K562 (cell line): Measurements from ENCODE around the gene CTIF. TPM values are rescaled to one million over a fixed set of nuclear protein-coding genes. Genes with fewer than 3 reads are reported as not detected.

Source experiments
- ATAC-seq: fragments of 200-7000 bp; cut with Tn5 transposase; 3 replicates; pipeline ENCODE4 v1.9.1; 2020; ENCODE audit warnings: moderate library complexity
- BruUV-seq: library from RNA; stranded (reverse); fragments of 400-500 nt; replicated peaks from 2 replicates; lab custom pipeline; 2021; lab: Mats Ljungman, UMichigan
- CTCF ChIA-PET: fragments of 300-600 bp; formaldehyde crosslinking; extraction: SDS; loops from one replicate; lab custom pipeline; 2021; ENCODE audit warnings: low intra/inter-chr PET ratio; lab: Yijun Ruan, JAX
- POLR2A ChIA-PET: fragments of 300-600, 350-650 bp; sonication (Branson Sonifier 250); formaldehyde crosslinking; extraction: SDS; loops from one replicate; lab custom pipeline; 2021; ENCODE audit warnings: antibody characterized with exemption, inconsistent platforms; lab: Yijun Ruan, JAX
- DNase-seq, 4 experiments: peaks; one replicate each; pipeline versions ENCODE4 v3.0.0 to v3.0.0-alpha.2; 2011 to 2018; ENCODE audit warnings: low spot score in 3 of 4, mixed read lengths in 3 of 4; ENCODE audit errors: extremely low read depth in 1 of 4
- FAIRE-seq: peaks from 2 replicates; lab custom pipeline; 2011; peaks lifted over from hg19 to GRCh38; lab: Jason Lieb, UNC
- H2AFZ ChIP-seq: 2 replicates; pipeline ENCODE4 v1.6.0; 2011; ENCODE audit warnings: low read depth, low read length, control low read depth, inconsistent platforms
- H3K27ac ChIP-seq: fragments of 200-600 bp; 3 replicates; pipeline ENCODE4 v1.8.0; 2011; ENCODE audit warnings: low read depth, mild to moderate bottlenecking, control low read depth, inconsistent platforms, low read length, moderate library complexity, mixed read lengths; ENCODE audit errors: extremely low read depth
- H3K27me3 ChIP-seq, 2 experiments: fragments of 300-600 bp in 1 of 2; 2 replicates in 1 of 2; 3 replicates in 1 of 2; pipeline versions ENCODE4 v1.6.0 to v1.8.0; 2011; ENCODE audit warnings: inconsistent platforms in 2 of 2, low read length in 2 of 2, mild to moderate bottlenecking in 1 of 2, mixed read lengths in 1 of 2, moderate library complexity in 1 of 2; ENCODE audit not compliant: control insufficient read depth in 2 of 2, insufficient read depth in 2 of 2
- H3K36me3 ChIP-seq: fragments of 300-600 bp; 3 replicates; pipeline ENCODE4 v1.8.0; 2011; ENCODE audit warnings: mild to moderate bottlenecking, low read length, inconsistent platforms; ENCODE audit not compliant: control insufficient read depth, insufficient read depth
- H3K4me1 ChIP-seq, 2 experiments: fragments of 200-600 bp in 1 of 2; replicated peaks in 1 of 2; 2 replicates in 1 of 2; 3 replicates in 1 of 2; pipeline versions ENCODE4 v1.5.1 to v1.8.0; 2011; ENCODE audit warnings: inconsistent platforms in 2 of 2, low read length in 2 of 2, mild to moderate bottlenecking in 1 of 2, mixed read lengths in 1 of 2, moderate library complexity in 1 of 2; ENCODE audit not compliant: control insufficient read depth in 2 of 2, insufficient read depth in 2 of 2
- H3K4me2 ChIP-seq: 2 replicates; pipeline ENCODE4 v1.6.1; 2011; ENCODE audit warnings: low read length, control low read depth, inconsistent platforms, mixed read lengths; ENCODE audit not compliant: insufficient read depth
- H3K4me3 ChIP-seq: fragments of 200-600 bp; sonication (generic), shearing (Covaris generic); 2 replicates; pipeline ENCODE4 v1.5.1; 2016; ENCODE audit warnings: control low read depth, inconsistent platforms
- H3K79me2 ChIP-seq: fragments of 200-600 bp; 3 replicates; pipeline ENCODE4 v1.8.0; 2011; ENCODE audit warnings: low read length, inconsistent platforms; ENCODE audit not compliant: control insufficient read depth, insufficient read depth
- H3K9ac ChIP-seq, 2 experiments: 2 replicates each; pipeline versions ENCODE4 v1.6.0 to v1.6.1; 2011; ENCODE audit warnings: low read depth in 2 of 2, low read length in 2 of 2, control low read depth in 1 of 2, inconsistent platforms in 1 of 2, mild to moderate bottlenecking in 1 of 2, mixed read lengths in 1 of 2; ENCODE audit not compliant: insufficient read depth in 1 of 2
- H3K9me1 ChIP-seq: one replicate; pipeline ENCODE4 v1.6.0; 2011; ENCODE audit warnings: inconsistent platforms, mild to moderate bottlenecking, low read length, moderate library complexity; ENCODE audit not compliant: control insufficient read depth, insufficient read depth
- H3K9me3 ChIP-seq: replicated peaks from 2 replicates; pipeline ENCODE4 v1.5.1; 2011; ENCODE audit warnings: low read depth, low read length, inconsistent platforms; ENCODE audit not compliant: control insufficient read depth, insufficient read depth
- H4K20me1 ChIP-seq: replicated peaks from 2 replicates; pipeline ENCODE4 v1.6.1; 2011; ENCODE audit warnings: low read length, inconsistent platforms, mixed read lengths; ENCODE audit not compliant: control insufficient read depth, insufficient read depth
- CBFA2T2 ChIP-seq: fragments of 450-650 bp; conservative IDR thresholded peaks from 2 replicates; pipeline ENCODE4 v1.6.1; 2017; ENCODE audit warnings: mild to moderate bottlenecking
- CCNT2 ChIP-seq: IDR thresholded peaks from 2 replicates; pipeline ENCODE4 v1.6.1; 2011; ENCODE audit warnings: borderline replicate concordance, low read depth, mild to moderate bottlenecking, moderate library complexity, mixed read lengths, low read length; ENCODE audit not compliant: insufficient read length; ENCODE audit errors: extremely low read depth
- CTCFL ChIP-seq: IDR thresholded peaks from 2 replicates; pipeline ENCODE4 v1.6.1; 2011; ENCODE audit warnings: borderline replicate concordance, low read depth, mild to moderate bottlenecking, moderate library complexity, low read length; ENCODE audit not compliant: insufficient read depth, poor library complexity, severe bottlenecking
- ETV5 ChIP-seq: sonication (generic); formaldehyde crosslinking; IDR thresholded peaks from 2 replicates; pipeline ENCODE4 v1.4.0; 2020; ENCODE audit warnings: low read depth, mild to moderate bottlenecking, missing genetic modification reagents
- HDAC1 ChIP-seq, 2 experiments: fragments of 450-650 bp; IDR thresholded peaks; 2 replicates each; pipeline ENCODE4 v1.6.1; 2016 to 2017; ENCODE audit warnings: inconsistent platforms in 1 of 2, mild to moderate bottlenecking in 1 of 2, moderate library complexity in 1 of 2
- HNRNPL ChIP-seq: fragments of 200-400 bp; formaldehyde crosslinking; IDR thresholded peaks from 2 replicates; pipeline ENCODE4 v1.6.1; 2017; ENCODE audit warnings: low read depth, mild to moderate bottlenecking, low read length
- LCOR ChIP-seq: sonication (generic); formaldehyde crosslinking; IDR thresholded peaks from 2 replicates; pipeline ENCODE4 v1.8.0; 2022; ENCODE audit warnings: mild to moderate bottlenecking, missing genetic modification reagents
- ZFP36 ChIP-seq: fragments of 150-350 bp; IDR thresholded peaks from 2 replicates; pipeline ENCODE4 v1.6.1; 2018; ENCODE audit warnings: low read length, low read depth; ENCODE audit not compliant: partially characterized antibody
- ZNF232 ChIP-seq: sonication (generic); formaldehyde crosslinking; IDR thresholded peaks from 2 replicates; pipeline ENCODE4 v1.8.0; 2022; ENCODE audit warnings: mild to moderate bottlenecking, missing genetic modification reagents
- WGBS: fragments of 100-300 bp; shearing (Covaris generic); methylation state at CpG from one replicate; pipeline ENCODE4 v1.1.6; 2016; ENCODE audit warnings: low coverage, mixed read lengths; ENCODE audit not compliant: insufficient coverage; ENCODE audit errors: missing lambda C conversion rate; 5-methylcytosine and 5-hydroxymethylcytosine counted together
- in situ Hi-C: fragments of 300-500 bp; cut with MboI; formaldehyde crosslinking; loops from 4 replicates; pipeline ENCODE4 v1.15.0; 2018; ENCODE audit warnings: inconsistent platforms, mixed read lengths
- intact Hi-C: fragments of 100-400 bp; cut with micrococcal nuclease; formaldehyde crosslinking; loops from 2 replicates; pipeline ENCODE4 v1.14.2; 2022
- polyA plus RNA-seq, 8 experiments: library from polyadenylated mRNA; depleted of rRNA in 4 of 8; stranded (reverse) in 5 of 8; unstranded in 3 of 8; fragments of >200 nt; fragmentation: Nextera tagmentation in 2 of 8; fragmentation: Illumina TruSeq in 1 of 8; extraction: Ambion mirVana in 2 of 8; extraction: Trizol in 1 of 8; gene quantifications; 2 replicates each; pipeline versions ENCODE4 v1.2.1 to v1.2.3, GENCODE V29; 2011 to 2014; ENCODE audit warnings: inconsistent platforms in 1 of 8, missing spikeins in 1 of 8
- total RNA-seq, 7 experiments: library from RNA; depleted of rRNA in 6 of 7; stranded (reverse); fragments of >200 nt in 6 of 7; fragmentation: Illumina TruSeq in 2 of 7; extraction: Trizol in 2 of 7; gene quantifications; 2 replicates each; pipeline versions ENCODE4 v1.2.1 to v1.2.3, GENCODE V29; 2011 to 2021; ENCODE audit warnings: low replicate concordance in 1 of 7

CTIF gene
- total and polyA plus RNA-seq, 9 of the 15 experiments (the other 6 are each of a cell fraction or from before 2014, with no cell fraction given): 0.17 to 11.5 (median 2.2) TPM

DNA sequence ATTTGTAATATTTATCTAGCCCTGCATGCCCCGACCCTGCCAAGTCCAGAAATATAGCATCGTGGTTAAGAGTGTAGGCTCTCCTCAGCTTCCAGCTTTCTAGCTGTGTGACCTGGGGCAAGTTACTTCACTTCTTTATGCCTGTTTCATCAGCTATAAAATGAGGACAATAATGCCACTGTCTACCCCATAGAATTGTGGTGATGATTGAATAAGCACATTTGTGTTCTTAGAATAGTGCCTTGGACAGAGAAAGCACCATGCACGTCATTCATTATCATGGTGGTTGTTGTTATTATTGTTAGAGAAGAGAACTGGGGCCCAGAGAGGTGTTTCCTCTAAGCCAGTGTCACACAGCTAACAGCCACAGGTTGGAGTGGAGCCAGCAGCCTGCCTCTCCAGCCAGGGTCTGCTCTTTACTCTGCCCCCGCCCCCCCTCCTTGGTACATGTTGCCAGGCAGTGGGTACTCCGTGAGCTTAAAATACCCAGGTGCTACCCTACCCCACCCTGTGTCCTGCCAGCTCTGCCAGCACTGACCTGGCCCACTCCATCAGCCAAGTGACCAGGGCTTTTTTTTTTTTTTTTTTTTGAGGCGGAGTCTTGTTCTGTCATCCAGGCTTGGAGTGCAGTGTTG is 202.1 kb downstream of the CTIF start:
- Histone ChIP-seq H3K36me3 (no peaks in the 10 kb centered on the region), H3K4me2 (no peak overlapping the region), H2AFZ (no peak overlapping the region), H3K9me3 (no peaks in the 10 kb centered on the region), H3K9ac (no peak overlapping the region), H3K4me3 (no peak overlapping the region), H3K27ac (no peak overlapping the region), H3K79me2 (no peaks in the 10 kb centered on the region), H4K20me1 (peaks cover 3% of the 10 kb centered on the region; the same call in 1 of the 2 replicates), H3K27me3 (no peaks in the 10 kb centered on the region), H3K9me1 (no peaks in the 10 kb centered on the region), H3K4me1 (peaks cover 0 to 3% of the 10 kb centered on the region in 2 experiments; a peak in 1 of 5 replicates)
- ATAC-seq (no peak), DNase-seq (no peak), FAIRE-seq (no peak)
- ChIA-PET CTCF (no interaction called here), POLR2A (interaction anchor here (0.6 to 0.9 kb wide), 3 partner anchors 189 to 444 kb away, joined by 3 read pairs; no protein-coding TSS in a partner anchor)
- BruUV-seq: no TSS peak
- in situ Hi-C loops (no loop called here), intact Hi-C loops (no loop called here)
- 33% methylated on average over 4 of the region's 6 CpGs for WGBS
- TF ChIP-seq LCOR (CRISPR knock-in tag): no peak
- no peak for TF ChIP-seq ZNF232 (CRISPR knock-in tag)
- no peak for TF ChIP-seq HDAC1 (IDR thresholded peaks at IDR 0.05)
- no peak for TF ChIP-seq CTCFL
- peak; percentile 10 for TF ChIP-seq ZFP36
- TF ChIP-seq CCNT2: no peak
- no peak for TF ChIP-seq ETV5
- no peak for TF ChIP-seq HNRNPL
- TF ChIP-seq CBFA2T2: no peak
